Mesothelial cell of epicardium (in vitro differentiated cells): Measurements from ENCODE around the gene BEND6. TPM values are rescaled to one million over a fixed set of nuclear protein-coding genes. Genes with fewer than 3 reads are reported as not detected.

Experiments used
- DNase-seq, 2 experiments: peaks; one replicate each; pipeline ENCODE4 v3.0.0; 2021; ENCODE audit warnings: low spot score in 2 of 2; ENCODE audit not compliant: unreplicated experiment in 2 of 2
- H3K27ac Mint-ChIP-seq: 2 replicates; pipeline ENCODE4 v1.8.0; 2021; ENCODE audit warnings: mixed read lengths
- H3K27me3 Mint-ChIP-seq: 2 replicates; pipeline ENCODE4 v1.8.0; 2021; ENCODE audit warnings: low read depth, mixed read lengths
- H3K36me3 Mint-ChIP-seq: 2 replicates; pipeline ENCODE4 v1.8.0; 2021; ENCODE audit warnings: mixed read lengths
- H3K4me1 Mint-ChIP-seq: 2 replicates; pipeline ENCODE4 v1.8.0; 2021; ENCODE audit warnings: mixed read lengths
- H3K4me3 Mint-ChIP-seq: 2 replicates; pipeline ENCODE4 v1.8.0; 2021; ENCODE audit warnings: mild to moderate bottlenecking, moderate library complexity, mixed read lengths
- H3K9me3 Mint-ChIP-seq: 2 replicates; pipeline ENCODE4 v1.8.0; 2021; ENCODE audit warnings: mixed read lengths
- CTCF ChIP-seq: fragments of 200-600 bp; sonication (generic); IDR thresholded peaks from one replicate; pipeline ENCODE4 v1.5.0; 2021; ENCODE audit warnings: antibody characterized with exemption; ENCODE audit not compliant: unreplicated experiment
- total RNA-seq: library from RNA; stranded (reverse); gene quantifications from 3 replicates; pipeline ENCODE4 v1.2.1, GENCODE V29; 2021

Gene BEND6
- total RNA-seq, 1 donor from 2014 or later, result 7.6 TPM

- no peak for DNase-seq
- Mint-ChIP-seq H3K4me3 (no peak overlapping the region), H3K27ac (no peak overlapping the region)
These were observed 3.7 kb upstream of the BEND6 start for GRCh38 chr6:56951049-56951831.

GRCh38 chr6:56953597-56954402 lies 1.1 kb upstream of the BEND6 start:
- no peaks in the 10 kb centered on the region for H3K36me3 Mint-ChIP-seq
- no peak for TF ChIP-seq CTCF
- peak overlapping the region; percentile 93 for H3K4me3 Mint-ChIP-seq
- peak in 1 of 2 experiments; percentile 41 for DNase-seq
- H3K4me1 Mint-ChIP-seq, result peaks cover 34% of the 10 kb centered on the region
- H3K9me3 Mint-ChIP-seq, result no peaks in the 10 kb centered on the region
- peaks cover 13% of the 10 kb centered on the region for H3K27me3 Mint-ChIP-seq
- peak overlapping the region; percentile 96 for H3K27ac Mint-ChIP-seq

More at GRCh38 chr6:56951049-56951831, 3.7 kb upstream of the BEND6 start:
- no peaks in the 10 kb centered on the region for H3K9me3 Mint-ChIP-seq
- H3K36me3 Mint-ChIP-seq, result no peaks in the 10 kb centered on the region
- H3K27me3 Mint-ChIP-seq, result peaks cover 13% of the 10 kb centered on the region
- peaks cover 30% of the 10 kb centered on the region for H3K4me1 Mint-ChIP-seq
- TF ChIP-seq CTCF, result no peak

GRCh38 chr6:56955171-56956155 lies 556 bp downstream of the BEND6 start:
- Mint-ChIP-seq H3K27ac (peak overlapping the region; percentile 95), H3K4me3 (peak overlapping the region; percentile 80), H3K27me3 (peaks cover 13% of the 10 kb centered on the region), H3K4me1 (peaks cover 42% of the 10 kb centered on the region), H3K9me3 (no peaks in the 10 kb centered on the region), H3K36me3 (no peaks in the 10 kb centered on the region)
- DNase-seq, result peak; percentile 76 to 93
- TF ChIP-seq CTCF, result peak; percentile 69

- Mint-ChIP-seq H3K4me1 (peaks cover 42% of the 10 kb centered on the region), H3K27me3 (peaks cover 13% of the 10 kb centered on the region), H3K9me3 (no peaks in the 10 kb centered on the region), H3K27ac (no peak overlapping the region), H3K4me3 (peak overlapping the region; percentile 27), H3K36me3 (no peaks in the 10 kb centered on the region)
- no peak for DNase-seq
- no peak for TF ChIP-seq CTCF
These were observed 1.6 kb downstream of the BEND6 start for GRCh38 chr6:56956491-56956890.

GRCh38 chr6:56957856-56958255 lies 2.9 kb downstream of the BEND6 start:
- Mint-ChIP-seq H3K27ac (no peak overlapping the region), H3K36me3 (no peaks in the 10 kb centered on the region), H3K9me3 (no peaks in the 10 kb centered on the region), H3K4me1 (peaks cover 41% of the 10 kb centered on the region), H3K27me3 (peaks cover 13% of the 10 kb centered on the region), H3K4me3 (no peak overlapping the region)
- TF ChIP-seq CTCF, result no peak
- no peak for DNase-seq
